Transverse colon (tissue), 4 donors: ENCODE data around the gene MTOR. TPM values are rescaled to one million over a fixed set of nuclear protein-coding genes. Genes with fewer than 3 reads are reported as not detected.
"Not testable (repeated sequence)": the region's sequence is repeated elsewhere in the genome, so short reads cannot be mapped to it uniquely, and the experiment has no call there.

Experiments
- DNase-seq: peaks from one replicate; pipeline ENCODE4 v3.0.0-alpha.2; 2019
- H3K27ac ChIP-seq, 4 donors: fragments of 200-600 bp; sonication (generic); 2 replicates each; pipeline ENCODE4 v1.5.1; 2016 to 2018; ENCODE audit warnings: inconsistent platforms in 4 of 4
- H3K27me3 ChIP-seq: fragments of 200-600 bp; sonication (generic); 2 replicates; pipeline ENCODE4 v1.5.1; 2017; ENCODE audit warnings: inconsistent platforms
- H3K36me3 ChIP-seq, 4 donors: fragments of 200-600 bp; sonication (generic); 2 replicates each; pipeline ENCODE4 v1.5.1; 2017 to 2019; ENCODE audit warnings: inconsistent platforms in 4 of 4
- H3K4me1 ChIP-seq, 4 donors: fragments of 200-600 bp; sonication (generic); 2 replicates each; pipeline ENCODE4 v1.5.1; 2017 to 2020; ENCODE audit warnings: inconsistent platforms in 4 of 4
- H3K4me3 ChIP-seq, 4 donors: fragments of 200-600 bp; sonication (generic); 1 replicate in 1 of 4; 2 replicates in 3 of 4; pipeline versions ENCODE4 v1.5.1 to v1.6.1; 2017 to 2019; ENCODE audit warnings: inconsistent platforms in 4 of 4
- H3K9me3 ChIP-seq, 2 donors: fragments of 200-600 bp; sonication (generic); 2 replicates each; pipeline ENCODE4 v1.5.1; 2017 to 2019; ENCODE audit warnings: inconsistent platforms in 2 of 2
- CTCF ChIP-seq, 5 experiments: fragments of 200-600 bp in 3 of 5; fragments of 450-650 bp in 2 of 5; sonication (generic) in 3 of 5; IDR thresholded peaks; 1 replicate in 2 of 5; 2 replicates in 3 of 5; pipeline ENCODE4 v1.5.1; 2016 to 2017; ENCODE audit warnings: antibody characterized with exemption in 5 of 5, inconsistent platforms in 3 of 5, mild to moderate bottlenecking in 2 of 5, moderate library complexity in 1 of 5
- EP300 ChIP-seq: sonication (generic); formaldehyde crosslinking; IDR thresholded peaks from one replicate; pipeline ENCODE4 v1.6.1; 2017; ENCODE audit warnings: antibody characterized with exemption, low read depth
- POLR2A ChIP-seq: fragments of 450-650 bp; IDR thresholded peaks from one replicate; pipeline ENCODE4 v1.6.1; 2016; ENCODE audit warnings: antibody characterized with exemption, mild to moderate bottlenecking, moderate library complexity
- POLR2AphosphoS5 ChIP-seq, 3 donors: sonication (generic); formaldehyde crosslinking; IDR thresholded peaks; one replicate each; pipeline ENCODE4 v1.6.1; 2016; ENCODE audit warnings: antibody characterized with exemption in 3 of 3
- WGBS, 2 donors: methylation state at CpG; one replicate each; pipeline ENCODE4 v1.1.5; 2018; ENCODE audit warnings: low coverage in 1 of 2; 5-methylcytosine and 5-hydroxymethylcytosine counted together
- in situ Hi-C, 4 donors: fragments of 200-750 bp; cut with MboI; loops; one replicate each; pipeline versions ENCODE4 v1.15.0 to v1.15.1; 2017; ENCODE audit warnings: low sequenced_read_pairs in 3 of 4, low pct_ligation_motif_present in 1 of 4, low pct_unique_long_range_greater_than_20kb in 1 of 4
- intact Hi-C: fragments of 100-400 bp; cut with DNase I; formaldehyde crosslinking; loops from one replicate; pipeline ENCODE4 v1.15.1; 2023; ENCODE audit warnings: low total_unique reads
- total RNA-seq, 4 donors: library from RNA; depleted of rRNA; stranded (reverse); fragments of >200 nt; gene quantifications; one replicate each; pipeline ENCODE4 v1.1.0, GENCODE V29; 2016

The MTOR gene
- total RNA-seq, result 10 to 100 TPM; 31.0 to 45.6 (median 40.6) TPM

DNA sequence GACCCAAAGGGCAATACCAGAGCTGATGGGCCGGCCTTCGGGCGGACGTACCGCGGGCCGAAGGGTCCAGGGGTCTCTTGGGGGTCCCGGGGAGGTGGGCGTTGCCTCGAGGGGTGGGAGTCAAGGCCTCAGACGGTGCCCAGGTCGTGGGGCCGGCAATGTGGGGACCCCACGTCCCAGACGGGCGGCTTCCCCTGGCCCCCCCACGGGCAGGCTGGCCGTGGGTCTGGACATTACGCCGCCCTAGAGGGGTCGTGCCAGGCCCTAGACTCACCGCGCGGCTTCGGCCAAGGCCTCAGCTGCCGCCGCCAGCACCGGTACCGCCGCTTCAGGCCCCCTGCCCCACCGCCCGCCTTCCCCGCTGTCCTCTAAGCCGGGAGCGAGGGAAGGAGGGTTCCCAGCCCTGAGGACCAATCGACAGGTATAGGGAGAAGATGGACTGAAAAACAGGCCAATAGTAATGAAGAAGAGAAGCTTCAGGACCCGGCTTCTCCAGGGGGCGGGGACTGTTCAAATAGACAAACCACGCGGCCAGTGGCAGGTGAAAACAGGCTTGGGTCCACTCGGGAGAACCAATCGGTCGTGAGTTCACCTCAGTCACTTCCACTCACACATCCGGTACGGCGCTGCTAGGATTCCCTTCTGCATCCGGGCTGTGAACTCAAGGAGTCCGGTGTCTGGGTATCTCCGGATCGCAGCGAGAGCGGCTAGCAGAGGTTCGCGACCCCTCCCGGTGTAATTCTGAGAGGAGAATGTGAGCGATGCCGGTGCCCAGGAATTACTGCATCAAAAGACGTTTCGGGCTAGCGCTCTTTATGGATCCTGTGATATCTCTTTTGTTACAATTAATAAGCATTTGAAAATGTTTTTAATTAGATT, at the start of gene MTOR:
TSS of gene MTOR (minus strand) at position 381 of the 879 bp plus-strand sequence. CDS start 3,142 bp downstream, outside the sequence.
- 0% methylated on average over 7 to 56 of the region's 60 CpGs for WGBS, 2 donors
- TF ChIP-seq CTCF (IDR thresholded peaks at IDR 0.05) (peak in 2 of 5 experiments; percentile 5 to 21), POLR2AphosphoS5 (IDR thresholded peaks at IDR 0.05) (peak in 2 of 3 donors; percentile 61 to 70), POLR2A (peak; percentile 72), EP300 (no peak)
- DNase-seq, result peak; percentile 99
- in situ Hi-C loops, result no loop called here
- Histone ChIP-seq H3K9me3 (no peaks in the 10 kb centered on the region), H3K27me3 (no peaks in the 10 kb centered on the region), H3K36me3 (peaks cover 0 to 17% (median 7%) of the 10 kb centered on the region in 4 donors), H3K27ac (peak within 1 kb of the TSS; percentile 80 to 88 (median 86)), H3K4me1 (peaks cover 4 to 18% (median 11%) of the 10 kb centered on the region in 4 donors), H3K4me3 (peak within 1 kb of the TSS; percentile 90 to 99 (median 93))
- intact Hi-C loops, result no loop called here

- Histone ChIP-seq H3K27me3 (no peaks in the 10 kb centered on the region), H3K4me3 (no peak overlapping the region), H3K4me1 (no peaks in the 10 kb centered on the region), H3K27ac (no peak overlapping the region), H3K36me3 (no peaks in the 10 kb centered on the region), H3K9me3 (no peaks in the 10 kb centered on the region)
- no peak for TF ChIP-seq EP300
- TF ChIP-seq POLR2AphosphoS5 (IDR thresholded peaks at IDR 0.05), result no peak
- no peak for TF ChIP-seq CTCF (IDR thresholded peaks at IDR 0.05)
- no peak for TF ChIP-seq POLR2A
- intact Hi-C loops (no loop called here), in situ Hi-C loops (no loop called here)
- WGBS, 2 donors, result 80% methylated on average over 7 of the region's 7 CpGs; no CpG with 5 or more reads in 1 of the 2 donors
- no peak for DNase-seq
These were observed 47.0 kb upstream of the MTOR start for GRCh38 chr1:11309385-11309784.

DNA sequence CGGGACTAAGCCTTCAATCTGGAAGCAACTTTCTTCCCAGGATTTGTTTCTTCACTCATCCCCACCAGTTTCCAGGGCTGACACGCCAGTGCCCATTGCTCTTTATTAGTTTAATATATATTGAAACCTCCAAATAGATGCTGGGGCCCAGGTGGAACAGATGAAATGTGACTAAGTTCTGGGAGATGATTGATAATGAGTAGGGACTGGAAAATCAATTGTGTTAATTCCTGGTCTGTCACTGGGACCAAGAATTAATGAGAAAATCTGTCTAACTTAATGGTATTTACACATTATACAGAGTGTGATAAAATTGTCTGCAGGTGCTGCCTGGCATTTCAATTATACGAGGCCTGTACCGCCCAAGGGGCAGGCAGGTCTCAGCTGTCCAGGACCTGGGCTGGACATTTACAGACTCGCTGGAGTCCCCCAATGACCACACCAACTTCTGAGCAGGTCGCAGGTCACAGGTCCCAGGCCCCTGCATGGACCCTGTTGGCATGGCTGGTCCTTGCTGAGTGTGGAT, 46.4 kb upstream of the MTOR start:
- Histone ChIP-seq H3K27ac (no peak overlapping the region), H3K27me3 (no peaks in the 10 kb centered on the region), H3K4me1 (no peaks in the 10 kb centered on the region), H3K9me3 (no peaks in the 10 kb centered on the region), H3K4me3 (no peak overlapping the region), H3K36me3 (no peaks in the 10 kb centered on the region)
- no peak for DNase-seq
- in situ Hi-C loops (no loop called here), intact Hi-C loops (no loop called here)
- WGBS, 2 donors, result 71 to 93% methylated on average over 3 to 6 of the region's 6 CpGs
- TF ChIP-seq POLR2AphosphoS5 (IDR thresholded peaks at IDR 0.05), result no peak
- no peak for TF ChIP-seq POLR2A
- TF ChIP-seq EP300, result no peak
- no peak for TF ChIP-seq CTCF (IDR thresholded peaks at IDR 0.05)

GRCh38 chr1:11307852-11308251, 45.5 kb upstream of the MTOR start:
- Histone ChIP-seq H3K36me3 (no peaks in the 10 kb centered on the region), H3K9me3 (no peaks in the 10 kb centered on the region), H3K27ac (no peak overlapping the region), H3K4me1 (no peaks in the 10 kb centered on the region), H3K27me3 (no peaks in the 10 kb centered on the region), H3K4me3 (no peak overlapping the region)
- 82% methylated on average over 3 of the region's 3 CpGs; no CpG with 5 or more reads in 1 of the 2 donors for WGBS, 2 donors
- no peak for DNase-seq
- TF ChIP-seq POLR2A (no peak), POLR2AphosphoS5 (IDR thresholded peaks at IDR 0.05) (no peak), EP300 (no peak), CTCF (IDR thresholded peaks at IDR 0.05) (no peak)
- intact Hi-C loops (no loop called here), in situ Hi-C loops (no loop called here)

DNA sequence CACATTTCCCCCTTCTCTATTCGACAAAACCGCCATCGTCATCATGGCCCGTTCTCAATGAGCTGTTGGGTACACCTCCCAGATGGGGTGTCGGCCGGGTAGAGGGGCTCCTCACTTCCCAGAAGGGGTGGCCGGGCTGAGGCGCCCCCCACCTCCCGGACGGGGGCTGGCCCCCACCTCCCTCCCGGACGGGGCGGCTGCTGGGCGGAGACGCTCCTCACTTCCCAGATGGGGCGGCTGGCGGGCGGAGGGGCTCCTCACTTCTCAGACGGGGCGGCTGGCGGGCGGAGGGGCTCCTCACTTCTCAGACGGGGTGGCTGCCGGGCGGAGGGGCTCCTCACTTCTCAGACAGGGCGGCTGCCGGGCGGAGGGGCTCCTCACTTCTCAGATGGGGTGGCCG, 43.2 kb upstream of the MTOR start:
- H3K4me3 ChIP-seq, H3K4me1 ChIP-seq, in situ Hi-C loops, H3K9me3 ChIP-seq, H3K27ac ChIP-seq, intact Hi-C loops, H3K27me3 ChIP-seq, H3K36me3 ChIP-seq, DNase-seq: not testable (repeated sequence)
- WGBS, 2 donors, result 87 to 96% methylated on average over 4 to 29 of the region's 29 CpGs
